ENCODE measurements around the gene WNT3. TPM values are rescaled to one million over a fixed set of nuclear protein-coding genes. Genes with fewer than 3 reads are reported as not detected.

The WNT3 gene
- total and polyA plus RNA-seq, 10 donors = 0.32 to 0.94 (median 0.67) TPM

- intact Hi-C loops (cut with DNase I; ENCODE audit: low total_unique reads) = no loop called here
- 88 to 100% (median 98%) methylated on average over 4 of the region's 4 CpGs for WGBS, 5 donors
- peaks cover 0 to 86% (median 21%) of the 10 kb centered on the region in 6 donors for H3K36me3 ChIP-seq
- H3K4me3 ChIP-seq = no peak overlapping the region
- TF ChIP-seq CTCF (IDR thresholded peaks at IDR 0.05 in 8 of 11, conservative IDR thresholded peaks at IDR 0.05 in 3 of 11) (no peak), POLR2A (IDR thresholded peaks at IDR 0.05) (no peak), POLR2AphosphoS5 (IDR thresholded peaks at IDR 0.05) (no peak)
- no peak for DNase-seq
- no peaks in the 10 kb centered on the region for H3K27me3 ChIP-seq (replicated peaks in 1 of 7)
- H3K27ac ChIP-seq = no peak overlapping the region
- H3K9me3 ChIP-seq = no peaks in the 10 kb centered on the region
- H3K4me1 ChIP-seq = peaks cover 0 to 22% (median 5%) of the 10 kb centered on the region in 6 donors
Observed at GRCh38 chr17:46717999-46718398, 100.5 kb downstream of the WNT3 start.

Other genes with a start within 250 kb of the WNT3 start
- gene ARL17A, start 239.0 kb downstream of the WNT3 start, total RNA-seq = 10 to 100 TPM; 11.9 to 43.5 (median 20.8) TPM
- 1 to 10 TPM; 1.8 to 6.3 (median 2.5) TPM for gene ARL17A, start 239.0 kb downstream of the WNT3 start, polyA plus RNA-seq
- gene NSF, start 228.0 kb downstream of the WNT3 start, total RNA-seq = 10 to 100 TPM; 38.1 to 57.6 (median 48.2) TPM
- gene NSF, start 228.0 kb downstream of the WNT3 start, polyA plus RNA-seq = 10 to 100 TPM in 1 of 3 donors, 1 to 10 TPM in 2; 8.7 to 11.4 (median 9.2) TPM
- gene WNT9B, start 32.9 kb upstream of the WNT3 start, total RNA-seq = 10 to 100 TPM in 1 of 7 donors, 1 to 10 TPM in 2, under 1 TPM in 4; 0.66 to 13.4 (median 0.80) TPM
- gene WNT9B, start 32.9 kb upstream of the WNT3 start, polyA plus RNA-seq = under 1 TPM; 0.03 to 0.29 (median 0.11) TPM
- 100 to 1,000 TPM in 1 of 7 donors, 10 to 100 TPM in 6; 63.7 to 114 (median 87.2) TPM for gene GOSR2, start 104.5 kb upstream of the WNT3 start, total RNA-seq
- 10 to 100 TPM; 19.2 to 35.2 (median 19.8) TPM for gene GOSR2, start 104.5 kb upstream of the WNT3 start, polyA plus RNA-seq
- not detected for gene RPRML, start 160.6 kb upstream of the WNT3 start, total RNA-seq
- not detected for gene RPRML, start 160.6 kb upstream of the WNT3 start, polyA plus RNA-seq

Data from spleen (tissue), 11 donors.